GM18858 (cell line): ENCODE results near the gene TPO.
"Not testable (repeated sequence)": the region's sequence is repeated elsewhere in the genome, so short reads cannot be mapped to it uniquely, and the experiment has no call there.

ENCODE experiments used
- ATAC-seq: cut with Tn5 transposase; IDR thresholded peaks from one replicate; pipeline ENCODE4 v1.9.1; 2021; ENCODE audit not compliant: unreplicated experiment

The TPO gene

GRCh38 chr2:1413156-1413710 lies at the start of gene TPO:
Gene TPO, plus strand, starts transcription at chr2:1413463. Its CDS starts 946 bp downstream, at chr2:1414409.
- no peak for ATAC-seq

GRCh38 chr2:1366546-1367134 lies 46.6 kb upstream of the TPO start:
- ATAC-seq: no peak

- no peak for ATAC-seq
Observed at GRCh38 chr2:1367601-1368000, 45.7 kb upstream of the TPO start.

- ATAC-seq: no peak
Observed at GRCh38 chr2:1369905-1370304, 43.4 kb upstream of the TPO start.

GRCh38 chr2:1370461-1370860 lies 42.8 kb upstream of the TPO start:
- ATAC-seq: no peak

- no peak for ATAC-seq
Observed at GRCh38 chr2:1371082-1371481, 42.2 kb upstream of the TPO start.

GRCh38 chr2:1373830-1374229 lies 39.4 kb upstream of the TPO start:
- ATAC-seq: no peak

- no peak for ATAC-seq
Observed at GRCh38 chr2:1374287-1374686, 39.0 kb upstream of the TPO start.

GRCh38 chr2:1375794-1376193 lies 37.5 kb upstream of the TPO start:
- no peak for ATAC-seq

GRCh38 chr2:1377473-1377872 lies 35.8 kb upstream of the TPO start:
- ATAC-seq: no peak

- ATAC-seq: no peak
Observed at GRCh38 chr2:1378456-1379150, 34.7 kb upstream of the TPO start.

- ATAC-seq: no peak
Observed at GRCh38 chr2:1381644-1382043, 31.6 kb upstream of the TPO start.

- ATAC-seq: not testable (repeated sequence)
Observed at GRCh38 chr2:1387954-1388725, 25.1 kb upstream of the TPO start.

GRCh38 chr2:1390118-1390517 lies 23.1 kb upstream of the TPO start:
- ATAC-seq: not testable (repeated sequence)

- ATAC-seq: no peak
Observed at GRCh38 chr2:1393321-1393720, 19.9 kb upstream of the TPO start.

- ATAC-seq: no peak
Observed at GRCh38 chr2:1394709-1395408, 18.4 kb upstream of the TPO start.

- ATAC-seq: no peak
Observed at GRCh38 chr2:1397350-1397749, 15.9 kb upstream of the TPO start.

GRCh38 chr2:1398191-1398590 lies 15.1 kb upstream of the TPO start:
- ATAC-seq: no peak

GRCh38 chr2:1400943-1401735 lies 12.1 kb upstream of the TPO start:
- ATAC-seq: no peak

- ATAC-seq: no peak
Observed at GRCh38 chr2:1402064-1402463, 11.2 kb upstream of the TPO start.
